GM04504 (cell line): ENCODE measurements around the gene B4GALNT2.

Source experiments
- DNase-seq: peaks from one replicate; pipeline ENCODE4 v3.0.0-alpha.2; 2012; ENCODE audit warnings: low read depth

B4GALNT2 gene

GRCh38 chr17:49210158-49211029 is 77.8 kb downstream of the B4GALNT2 start, which contains the start of the genes ABI3 and GNGT2:
ABI3 (plus strand) TSS chr17:49210707; CDS start chr17:49210725, 18 bp downstream.
GNGT2 (minus strand) TSS chr17:49210574; CDS start chr17:49207422, 3,152 bp downstream.
- no peak for DNase-seq

DNA sequence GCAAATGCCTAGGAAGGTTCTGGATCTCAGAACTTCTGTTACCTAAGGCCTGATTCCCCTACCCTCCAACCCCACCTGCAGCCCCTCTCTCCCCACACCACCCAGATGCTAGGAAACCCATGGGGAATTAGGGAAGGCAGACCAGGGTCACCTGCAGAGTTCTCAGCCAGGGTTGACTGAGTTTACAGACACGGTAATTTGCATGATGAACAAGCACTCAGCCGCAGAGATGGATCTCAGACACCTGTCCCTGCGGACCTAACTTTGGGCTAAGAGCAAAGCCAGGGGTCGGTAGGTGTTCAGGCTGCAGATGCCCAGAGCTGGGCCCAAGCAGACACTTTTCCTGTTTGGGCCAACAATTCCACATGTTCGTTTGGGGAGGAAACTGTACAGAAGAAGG is 80.8 kb downstream of the B4GALNT2 start:
- DNase-seq, result no peak

GRCh38 chr17:49213847-49214246 is 81.3 kb downstream of the B4GALNT2 start:
- no peak for DNase-seq

DNA sequence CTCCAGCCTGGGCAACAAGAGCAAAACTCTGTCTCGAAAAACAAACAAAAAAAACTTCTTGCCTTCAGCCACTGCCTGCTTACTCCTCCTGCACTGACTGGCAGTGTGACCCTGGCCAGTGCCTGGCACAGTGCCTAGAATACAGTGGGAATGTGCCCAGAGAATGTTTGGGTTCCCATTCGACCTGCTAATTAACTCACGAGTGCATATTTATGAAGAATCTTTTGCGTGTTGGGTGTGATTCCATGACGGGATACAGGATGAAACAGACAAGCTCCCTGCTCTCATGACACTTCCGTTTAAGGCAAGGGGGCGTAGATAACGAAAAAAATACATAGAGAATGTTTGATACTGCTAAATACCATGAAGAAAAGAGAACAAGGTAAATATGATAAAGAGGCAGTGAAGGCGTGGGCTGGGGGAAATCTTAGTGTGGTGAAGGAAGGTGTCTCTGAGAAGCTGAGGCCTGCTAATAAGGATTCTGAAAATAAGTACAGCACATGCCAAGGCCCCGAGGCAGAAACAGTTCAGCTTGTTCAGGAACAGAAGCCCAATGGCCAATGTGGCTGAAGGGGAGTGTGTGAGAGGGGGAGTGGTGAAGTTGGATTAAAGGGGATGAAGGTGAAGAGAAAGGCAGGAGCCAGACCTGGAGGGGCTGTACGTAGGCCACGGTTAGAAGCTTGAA is 82.2 kb downstream of the B4GALNT2 start:
- no peak for DNase-seq

DNA sequence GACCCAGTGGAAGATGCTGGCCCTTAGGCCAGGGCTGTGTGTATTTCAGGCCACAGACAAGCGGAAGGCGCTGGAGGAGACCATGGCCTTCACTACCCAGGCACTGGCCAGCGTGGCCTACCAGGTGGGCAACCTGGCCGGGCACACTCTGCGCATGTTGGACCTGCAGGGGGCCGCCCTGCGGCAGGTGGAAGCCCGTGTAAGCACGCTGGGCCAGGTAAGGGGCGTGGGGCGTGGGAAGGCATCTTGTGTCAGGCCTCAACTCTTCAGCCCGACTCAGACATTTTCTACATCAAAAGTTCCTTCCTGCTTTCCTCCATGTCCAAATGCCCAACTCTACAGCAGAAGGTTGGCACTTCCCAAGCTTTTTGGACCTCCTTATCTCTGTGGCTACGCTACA is 83.9 kb downstream of the B4GALNT2 start:
- DNase-seq, result no peak

DNA sequence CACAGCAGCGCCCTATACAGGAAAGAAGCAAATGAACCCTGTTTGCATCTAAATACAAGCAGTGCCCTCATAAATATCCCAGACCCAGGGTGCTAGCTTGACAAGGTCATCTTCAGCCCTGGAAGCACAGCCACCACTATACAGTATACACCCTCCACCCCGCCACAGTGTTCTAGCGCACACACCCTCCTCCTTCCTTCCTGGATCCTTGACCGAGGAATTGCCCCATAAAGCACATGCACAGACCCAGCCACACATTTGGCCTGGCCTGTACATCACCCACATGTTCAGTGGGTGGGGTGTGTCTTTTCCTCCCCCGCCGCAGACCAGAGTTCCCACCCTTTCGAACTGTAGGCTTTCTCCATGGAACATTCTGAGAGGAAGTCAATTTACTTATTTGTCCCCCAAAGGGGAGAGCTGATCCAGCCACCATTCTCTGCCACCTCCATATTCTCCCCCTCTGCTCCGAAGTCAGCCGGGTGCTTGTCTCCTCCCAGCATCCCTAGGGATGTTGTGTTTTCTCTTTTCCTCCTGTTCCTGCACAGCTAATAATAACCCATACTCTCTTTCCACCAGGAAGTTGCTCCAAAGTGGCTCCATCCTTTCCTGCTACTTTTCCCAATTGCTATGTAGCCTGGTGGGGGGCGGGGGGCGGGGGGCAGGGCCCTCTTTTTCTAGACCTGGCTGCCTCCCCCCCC is 84.5 kb downstream of the B4GALNT2 start:
- DNase-seq, result no peak

GRCh38 chr17:49217651-49218413 is 85.3 kb downstream of the B4GALNT2 start:
- DNase-seq, result no peak

DNA sequence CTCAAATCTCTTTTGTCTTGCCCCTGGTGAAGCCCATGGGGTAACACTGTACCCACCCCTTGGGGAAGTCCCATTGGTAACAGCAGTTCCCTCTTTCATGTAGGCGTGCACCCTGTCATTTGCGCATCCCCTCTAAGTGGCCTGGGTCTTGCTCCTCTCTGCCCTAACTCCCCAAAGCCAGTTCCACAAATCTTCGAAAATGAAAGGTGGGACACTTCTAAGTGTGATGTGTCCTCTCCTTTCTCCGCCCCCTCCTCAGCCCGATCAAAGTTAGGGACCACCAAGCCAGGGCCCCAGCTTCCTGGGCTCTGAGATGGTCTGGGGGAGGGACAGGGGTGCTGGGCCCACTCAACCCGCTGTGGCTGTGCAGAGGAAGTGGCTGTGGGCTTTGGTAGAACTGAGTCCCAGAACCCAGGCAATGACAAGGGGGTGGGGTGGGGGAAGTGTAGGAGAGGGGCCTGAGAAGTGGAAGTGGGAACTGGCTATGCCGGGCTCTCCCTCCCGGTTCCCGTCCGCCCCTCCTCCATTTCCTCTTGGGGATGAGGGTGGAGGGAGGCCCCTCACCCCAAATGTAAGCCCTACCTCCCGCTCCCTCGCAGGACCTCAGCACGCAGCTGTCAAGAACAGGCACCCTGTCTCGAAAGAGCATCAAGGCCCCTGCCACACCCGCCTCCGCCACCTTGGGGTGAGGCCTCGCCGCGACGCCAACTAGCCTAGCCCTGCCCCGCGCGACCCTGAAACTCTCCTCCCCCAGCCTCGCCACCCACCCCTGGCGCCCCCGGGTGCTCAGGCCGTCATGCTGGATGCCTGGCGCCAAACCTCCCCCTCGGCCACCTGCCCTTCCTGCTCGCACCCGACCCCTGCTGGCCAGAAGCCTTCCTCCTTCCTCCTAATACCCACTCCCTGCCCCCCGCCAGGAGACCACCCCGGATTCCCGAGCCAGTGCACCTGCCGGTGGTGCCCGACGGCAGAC is 86.7 kb downstream of the B4GALNT2 start:
- DNase-seq, result no peak

DNA sequence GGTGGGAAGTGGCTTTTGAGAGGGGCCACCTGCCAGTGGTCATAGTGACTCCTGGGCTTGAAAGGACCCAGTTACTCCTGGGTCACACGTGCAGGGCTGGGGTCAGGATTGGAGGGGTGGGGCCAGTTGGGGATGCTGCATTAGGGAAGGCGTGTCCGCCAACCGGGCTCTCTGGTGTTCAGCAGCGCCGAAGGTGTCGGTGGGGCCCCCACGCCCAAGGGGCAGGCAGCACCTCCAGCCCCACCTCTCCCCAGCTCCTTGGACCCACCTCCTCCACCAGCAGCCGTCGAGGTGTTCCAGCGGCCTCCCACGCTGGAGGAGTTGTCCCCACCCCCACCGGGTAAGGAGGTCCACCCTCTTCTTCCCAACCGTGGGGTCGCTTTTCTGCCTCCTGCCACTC is 87.4 kb downstream of the B4GALNT2 start:
- no peak for DNase-seq

DNA sequence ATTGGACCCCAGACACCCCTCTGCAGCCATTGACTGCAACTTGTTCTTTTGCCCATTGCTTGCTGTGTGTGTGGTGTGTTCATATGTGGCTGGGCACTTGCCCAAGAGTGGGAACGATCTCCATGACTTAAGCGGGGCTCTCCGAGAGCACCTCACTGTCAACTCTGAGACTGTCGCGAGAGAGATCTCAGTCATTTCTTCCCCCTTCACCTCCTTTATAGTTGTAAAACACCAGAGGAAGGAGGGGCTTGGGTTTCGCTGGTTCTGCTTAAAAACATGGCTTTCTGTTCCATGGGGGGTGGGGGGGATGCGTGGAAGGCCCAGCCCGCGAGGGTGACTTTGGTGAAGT is 90.6 kb downstream of the B4GALNT2 start:
- DNase-seq, result no peak

GRCh38 chr17:49223517-49224197 is 91.1 kb downstream of the B4GALNT2 start:
- no peak for DNase-seq

- no peak for DNase-seq
These were observed 91.8 kb downstream of the B4GALNT2 start for GRCh38 chr17:49224198-49224996.

DNA sequence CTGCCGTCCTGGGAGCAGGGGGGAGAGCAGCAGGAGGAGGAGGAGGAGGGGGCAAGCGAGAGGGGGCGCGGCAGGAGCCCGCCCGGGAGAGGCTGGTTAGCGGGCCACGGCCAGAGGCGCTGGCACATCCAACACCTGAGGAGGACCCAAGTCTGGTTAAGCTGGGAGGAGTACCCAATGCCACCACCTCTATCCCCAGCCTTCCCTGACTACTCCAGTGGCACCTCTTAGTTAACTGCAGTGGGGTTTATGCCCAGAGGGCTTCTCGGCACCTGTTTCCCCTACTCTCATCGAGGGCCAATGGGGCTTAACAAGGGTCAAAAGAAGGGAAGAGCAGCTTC is 92.4 kb downstream of the B4GALNT2 start:
- no peak for DNase-seq

DNA sequence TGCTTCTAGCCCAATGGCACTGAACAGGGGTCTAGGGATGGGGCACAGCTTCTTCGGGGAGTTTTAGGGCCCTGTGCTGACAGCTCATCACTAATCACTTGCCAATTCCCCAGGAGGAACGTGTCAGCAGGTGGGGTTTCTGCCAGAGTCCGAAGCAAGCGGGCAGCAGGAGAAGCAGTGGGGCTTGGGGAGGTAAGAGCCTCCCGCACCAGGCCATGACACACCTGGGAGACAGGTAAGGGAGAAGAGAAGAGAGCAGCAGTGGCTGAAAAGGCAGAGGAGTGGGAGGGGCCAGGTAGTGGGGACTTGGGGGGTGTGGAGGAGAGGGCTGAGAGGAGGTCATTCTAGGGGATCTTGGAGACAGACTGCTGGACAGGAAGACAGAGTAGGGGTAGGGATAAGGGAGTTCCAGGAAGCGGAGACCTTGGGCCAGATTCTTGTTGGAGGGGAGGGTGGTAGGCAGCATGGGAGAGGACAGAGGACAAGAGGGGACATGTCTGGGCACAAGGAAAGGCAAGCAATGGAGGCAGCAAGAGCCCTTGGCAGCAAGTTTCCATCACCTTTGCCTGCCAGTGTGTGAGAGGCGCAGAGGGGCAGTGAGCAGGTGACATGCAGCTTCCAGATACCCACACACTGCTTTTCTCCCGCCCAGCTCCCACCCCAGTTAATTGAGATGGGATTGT is 93.1 kb downstream of the B4GALNT2 start:
- DNase-seq, result no peak
